ENCODE measurements around the gene RNF34.

DNA sequence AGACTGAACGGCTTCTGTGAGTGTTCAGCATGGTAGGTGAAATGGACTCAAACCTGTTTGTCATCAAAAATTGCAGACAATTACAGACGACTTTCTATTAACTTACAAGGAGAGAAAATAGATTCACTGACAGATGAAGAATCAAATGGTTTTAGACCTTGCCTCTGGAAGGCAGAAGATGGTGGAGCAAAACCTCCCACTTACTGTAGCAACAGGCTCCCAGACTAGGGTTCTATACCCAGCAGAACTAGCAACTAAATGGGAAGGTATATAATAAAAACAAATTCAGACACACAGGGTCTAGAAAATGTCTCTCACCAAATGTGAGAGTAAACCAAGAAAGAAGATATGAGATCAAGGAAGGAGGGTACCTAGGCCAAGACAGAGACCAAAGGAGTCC is 36.8 kb downstream of the RNF34 start:
- TF ChIP-seq, protein P1, sequence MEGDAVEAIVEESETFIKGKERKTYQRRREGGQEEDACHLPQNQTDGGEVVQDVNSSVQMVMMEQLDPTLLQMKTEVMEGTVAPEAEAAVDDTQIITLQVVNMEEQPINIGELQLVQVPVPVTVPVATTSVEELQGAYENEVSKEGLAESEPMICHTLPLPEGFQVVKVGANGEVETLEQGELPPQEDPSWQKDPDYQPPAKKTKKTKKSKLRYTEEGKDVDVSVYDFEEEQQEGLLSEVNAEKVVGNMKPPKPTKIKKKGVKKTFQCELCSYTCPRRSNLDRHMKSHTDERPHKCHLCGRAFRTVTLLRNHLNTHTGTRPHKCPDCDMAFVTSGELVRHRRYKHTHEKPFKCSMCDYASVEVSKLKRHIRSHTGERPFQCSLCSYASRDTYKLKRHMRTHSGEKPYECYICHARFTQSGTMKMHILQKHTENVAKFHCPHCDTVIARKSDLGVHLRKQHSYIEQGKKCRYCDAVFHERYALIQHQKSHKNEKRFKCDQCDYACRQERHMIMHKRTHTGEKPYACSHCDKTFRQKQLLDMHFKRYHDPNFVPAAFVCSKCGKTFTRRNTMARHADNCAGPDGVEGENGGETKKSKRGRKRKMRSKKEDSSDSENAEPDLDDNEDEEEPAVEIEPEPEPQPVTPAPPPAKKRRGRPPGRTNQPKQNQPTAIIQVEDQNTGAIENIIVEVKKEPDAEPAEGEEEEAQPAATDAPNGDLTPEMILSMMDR (IDR thresholded peaks at IDR 0.05 in 8 of 11, conservative IDR thresholded peaks at IDR 0.05 in 3 of 11) = no peak
- no peak for TF ChIP-seq POLR2AphosphoS5 (IDR thresholded peaks at IDR 0.05)

Measured in spleen (tissue), 7 donors.